Spleen (tissue), 7 donors: Measurements from ENCODE around the gene TMEM175.

ENCODE experiments used
- POLR2A ChIP-seq, 3 donors: fragments of 450-650 bp; IDR thresholded peaks; one replicate each; pipeline ENCODE4 v1.5.1; 2017; ENCODE audit warnings: antibody characterized with exemption in 3 of 3, mild to moderate bottlenecking in 1 of 3
- POLR2AphosphoS5 ChIP-seq, 3 donors: sonication (generic); formaldehyde crosslinking; IDR thresholded peaks; one replicate each; pipeline ENCODE4 v1.5.1; 2017; ENCODE audit warnings: antibody characterized with exemption in 3 of 3
- TF ChIP-seq, protein P1 (sequence below), 11 experiments: fragments of 200-600 bp in 7 of 11; fragments of 450-650 bp in 4 of 11; sonication (generic) in 4 of 11; IDR thresholded peaks in 8 of 11; conservative IDR thresholded peaks in 3 of 11; 1 replicate in 7 of 11; 2 replicates in 4 of 11; pipeline versions ENCODE4 v1.4.0 to v1.8.0; 2016 to 2021; ENCODE audit warnings: antibody characterized with exemption in 11 of 11, inconsistent platforms in 4 of 11, mild to moderate bottlenecking in 1 of 11
- donor health status: DM: no; HTN: no; CAD: no; lungs with moderate emphysema.
- donor health status: DM: no; HTN: no; CAD: no.
- donor health status: DM: no; HTN: no; CAD: no.

DNA sequence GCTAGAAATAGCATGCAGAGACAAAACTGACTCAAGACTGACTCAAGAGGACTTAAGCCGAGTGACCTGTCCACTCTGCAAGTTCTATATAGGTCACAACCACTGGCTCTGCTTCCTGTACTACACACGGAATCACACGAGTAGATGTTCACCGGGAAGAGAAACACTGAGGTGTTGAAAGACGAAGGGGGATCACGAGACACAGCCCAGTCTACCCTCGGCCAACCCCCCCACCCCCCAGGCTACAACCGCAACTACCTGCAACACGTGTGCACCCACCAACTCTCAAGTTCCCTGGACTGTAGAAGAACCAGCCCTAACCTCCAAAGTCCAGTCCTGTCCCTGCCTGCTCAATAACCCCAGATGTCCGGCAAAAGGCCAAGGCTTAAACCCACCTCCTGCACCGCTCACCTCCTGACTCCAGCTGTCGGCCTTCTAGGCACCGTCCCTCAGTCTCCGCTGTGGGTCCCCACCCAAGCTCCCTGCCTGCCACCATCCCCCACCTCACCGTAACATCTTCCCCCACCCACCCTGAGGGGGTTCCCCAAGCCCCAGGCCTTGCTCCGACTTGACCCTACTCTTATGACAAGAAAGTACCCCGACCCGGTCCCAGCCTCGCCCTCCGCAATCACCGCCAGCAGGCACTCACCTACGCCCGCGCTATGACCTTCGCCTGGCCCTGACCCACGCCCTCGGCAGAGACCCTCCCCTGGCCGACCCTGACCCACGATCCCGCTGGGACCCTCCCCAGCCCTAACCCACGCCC is 883 bp upstream of the TMEM175 start:
- TF ChIP-seq, protein P1, sequence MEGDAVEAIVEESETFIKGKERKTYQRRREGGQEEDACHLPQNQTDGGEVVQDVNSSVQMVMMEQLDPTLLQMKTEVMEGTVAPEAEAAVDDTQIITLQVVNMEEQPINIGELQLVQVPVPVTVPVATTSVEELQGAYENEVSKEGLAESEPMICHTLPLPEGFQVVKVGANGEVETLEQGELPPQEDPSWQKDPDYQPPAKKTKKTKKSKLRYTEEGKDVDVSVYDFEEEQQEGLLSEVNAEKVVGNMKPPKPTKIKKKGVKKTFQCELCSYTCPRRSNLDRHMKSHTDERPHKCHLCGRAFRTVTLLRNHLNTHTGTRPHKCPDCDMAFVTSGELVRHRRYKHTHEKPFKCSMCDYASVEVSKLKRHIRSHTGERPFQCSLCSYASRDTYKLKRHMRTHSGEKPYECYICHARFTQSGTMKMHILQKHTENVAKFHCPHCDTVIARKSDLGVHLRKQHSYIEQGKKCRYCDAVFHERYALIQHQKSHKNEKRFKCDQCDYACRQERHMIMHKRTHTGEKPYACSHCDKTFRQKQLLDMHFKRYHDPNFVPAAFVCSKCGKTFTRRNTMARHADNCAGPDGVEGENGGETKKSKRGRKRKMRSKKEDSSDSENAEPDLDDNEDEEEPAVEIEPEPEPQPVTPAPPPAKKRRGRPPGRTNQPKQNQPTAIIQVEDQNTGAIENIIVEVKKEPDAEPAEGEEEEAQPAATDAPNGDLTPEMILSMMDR (IDR thresholded peaks at IDR 0.05 in 8 of 11, conservative IDR thresholded peaks at IDR 0.05 in 3 of 11) = no peak
- TF ChIP-seq POLR2A (IDR thresholded peaks at IDR 0.05) (no peak), POLR2AphosphoS5 (IDR thresholded peaks at IDR 0.05) (no peak)
